WTC11 (cell line): ENCODE measurements around the gene PRKN. TPM values are rescaled to one million over a fixed set of nuclear protein-coding genes. Genes with fewer than 3 reads are reported as not detected.

Experiments
- ATAC-seq: fragments of 200-7000 bp; cut with Tn5 transposase; 2 replicates; pipeline ENCODE4 v1.10.0; 2021; ENCODE audit warnings: mild to moderate bottlenecking, moderate library complexity
- CTCF ChIA-PET: fragments of 300-600 bp; sonication (Branson Sonifier 250); formaldehyde crosslinking; loops from one replicate; lab custom pipeline; 2021; ENCODE audit warnings: antibody characterized with exemption; lab: Charles Lee
- POLR2A ChIA-PET: fragments of 350-600 bp; sonication (Branson Sonifier 250); formaldehyde crosslinking; loops from one replicate; lab custom pipeline; 2021; ENCODE audit warnings: antibody characterized with exemption; lab: Charles Lee
- DNase-seq: peaks from one replicate; pipeline ENCODE4 v3.0.0; 2021; ENCODE audit warnings: low spot score
- H3K27ac Mint-ChIP-seq: 2 replicates; pipeline ENCODE4 v1.8.0; 2021; ENCODE audit warnings: mixed read lengths
- H3K27me3 Mint-ChIP-seq: 2 replicates; pipeline ENCODE4 v1.8.0; 2021; ENCODE audit warnings: low read depth, mild to moderate bottlenecking, moderate library complexity, mixed read lengths
- H3K36me3 Mint-ChIP-seq: 2 replicates; pipeline ENCODE4 v1.8.0; 2021; ENCODE audit warnings: mixed read lengths
- H3K4me1 Mint-ChIP-seq: 2 replicates; pipeline ENCODE4 v1.8.0; 2022; ENCODE audit warnings: mixed read lengths
- H3K4me3 Mint-ChIP-seq: 2 replicates; pipeline ENCODE4 v1.8.0; 2021; ENCODE audit warnings: mild to moderate bottlenecking, moderate library complexity, mixed read lengths
- H3K9me3 Mint-ChIP-seq: 2 replicates; pipeline ENCODE4 v1.8.0; 2021; ENCODE audit warnings: mixed read lengths
- ATF1 ChIP-seq: sonication (generic); formaldehyde crosslinking; IDR thresholded peaks from 2 replicates; pipeline ENCODE4 v1.8.1; 2023; ENCODE audit warnings: mild to moderate bottlenecking, moderate library complexity, missing genetic modification reagents
- E2F4 ChIP-seq: sonication (generic); formaldehyde crosslinking; IDR thresholded peaks from 2 replicates; pipeline ENCODE4 v1.8.1; 2022; ENCODE audit warnings: low read depth, mild to moderate bottlenecking, moderate library complexity, missing genetic modification reagents, borderline replicate concordance
- E2F5 ChIP-seq: sonication (generic); formaldehyde crosslinking; IDR thresholded peaks from 2 replicates; pipeline ENCODE4 v1.8.1; 2022; ENCODE audit warnings: mild to moderate bottlenecking, moderate library complexity, missing genetic modification reagents
- ELF4 ChIP-seq: sonication (generic); formaldehyde crosslinking; IDR thresholded peaks from 2 replicates; pipeline ENCODE4 v1.8.1; 2022; ENCODE audit warnings: low read depth, mild to moderate bottlenecking, moderate library complexity, missing genetic modification reagents
- FOXP4 ChIP-seq: sonication (generic); formaldehyde crosslinking; IDR thresholded peaks from 2 replicates; pipeline ENCODE4 v1.8.0; 2022; ENCODE audit warnings: mild to moderate bottlenecking, missing genetic modification reagents
- GRHL2 ChIP-seq: fragments of 250-450 bp; sonication (Bioruptor Pico); IDR thresholded peaks from 2 replicates; pipeline ENCODE4 v1.8.0; 2022; ENCODE audit warnings: mild to moderate bottlenecking, moderate library complexity; ENCODE audit not compliant: insufficient replicate concordance, severe bottlenecking
- NR3C1 ChIP-seq: sonication (generic); formaldehyde crosslinking; conservative IDR thresholded peaks from 2 replicates; pipeline ENCODE4 v1.8.1; 2023; ENCODE audit warnings: low read depth, mild to moderate bottlenecking, missing genetic modification reagents
- PRDM15 ChIP-seq: sonication (generic); formaldehyde crosslinking; IDR thresholded peaks from 2 replicates; pipeline ENCODE4 v1.8.0; 2022; ENCODE audit warnings: missing genetic modification reagents
- PREB ChIP-seq: sonication (generic); formaldehyde crosslinking; IDR thresholded peaks from 2 replicates; pipeline ENCODE4 v1.8.1; 2022; ENCODE audit warnings: mild to moderate bottlenecking, missing genetic modification reagents, moderate library complexity, borderline replicate concordance
- SMAD4 ChIP-seq: sonication (generic); formaldehyde crosslinking; IDR thresholded peaks from 2 replicates; pipeline ENCODE4 v1.8.0; 2022; ENCODE audit warnings: mild to moderate bottlenecking, missing genetic modification reagents
- SOX15 ChIP-seq: fragments of 250-450 bp; sonication (Bioruptor Pico); IDR thresholded peaks from 2 replicates; pipeline ENCODE4 v1.9.0; 2021; ENCODE audit warnings: mild to moderate bottlenecking
- TP53 ChIP-seq: sonication (generic); formaldehyde crosslinking; IDR thresholded peaks from 2 replicates; pipeline ENCODE4 v1.8.1; 2023; ENCODE audit warnings: mild to moderate bottlenecking, missing genetic modification reagents
- ZBTB21 ChIP-seq: sonication (generic); formaldehyde crosslinking; IDR thresholded peaks from 2 replicates; pipeline ENCODE4 v1.8.1; 2023; ENCODE audit warnings: mild to moderate bottlenecking, missing genetic modification reagents, borderline replicate concordance
- ZBTB43 ChIP-seq: sonication (generic); formaldehyde crosslinking; IDR thresholded peaks from 2 replicates; pipeline ENCODE4 v1.8.1; 2023; ENCODE audit warnings: mild to moderate bottlenecking, missing genetic modification reagents
- ZNF281 ChIP-seq: sonication (generic); formaldehyde crosslinking; IDR thresholded peaks from 2 replicates; pipeline ENCODE4 v1.8.0; 2023; ENCODE audit warnings: mild to moderate bottlenecking, missing genetic modification reagents
- ZNF671 ChIP-seq: fragments of 250-450 bp; sonication (Bioruptor Pico); IDR thresholded peaks from 2 replicates; pipeline ENCODE4 v1.8.0; 2021; ENCODE audit warnings: mild to moderate bottlenecking
- total RNA-seq: library from RNA; stranded (reverse); gene quantifications from 3 replicates; pipeline ENCODE4 v1.2.3, GENCODE V29; 2021
- TF ChIP-seq, protein P1 (sequence below): fragments of 250-450 bp; sonication (Bioruptor Pico); IDR thresholded peaks from 2 replicates; pipeline ENCODE4 v2.1.2; 2022; ENCODE audit warnings: mild to moderate bottlenecking, moderate library complexity
- TF ChIP-seq, protein P2 (sequence below): fragments of 250-450 bp; sonication (Bioruptor Pico); IDR thresholded peaks from 2 replicates; pipeline ENCODE4 v1.9.0; 2021; ENCODE audit warnings: mild to moderate bottlenecking

The PRKN gene
- total RNA-seq, 1 experiment from 2014 or later, result 0.59 TPM

GRCh38 chr6:162344646-162345010 is 382.9 kb downstream of the PRKN start (continued):
- TF ChIP-seq GRHL2 (no peak), PREB (CRISPR knock-in tag) (no peak), PRDM15 (no peak), FOXP4 (no peak), ATF1 (no peak), TP53 (CRISPR knock-in tag) (no peak), E2F5 (CRISPR knock-in tag) (no peak)
- TF ChIP-seq, protein P1, sequence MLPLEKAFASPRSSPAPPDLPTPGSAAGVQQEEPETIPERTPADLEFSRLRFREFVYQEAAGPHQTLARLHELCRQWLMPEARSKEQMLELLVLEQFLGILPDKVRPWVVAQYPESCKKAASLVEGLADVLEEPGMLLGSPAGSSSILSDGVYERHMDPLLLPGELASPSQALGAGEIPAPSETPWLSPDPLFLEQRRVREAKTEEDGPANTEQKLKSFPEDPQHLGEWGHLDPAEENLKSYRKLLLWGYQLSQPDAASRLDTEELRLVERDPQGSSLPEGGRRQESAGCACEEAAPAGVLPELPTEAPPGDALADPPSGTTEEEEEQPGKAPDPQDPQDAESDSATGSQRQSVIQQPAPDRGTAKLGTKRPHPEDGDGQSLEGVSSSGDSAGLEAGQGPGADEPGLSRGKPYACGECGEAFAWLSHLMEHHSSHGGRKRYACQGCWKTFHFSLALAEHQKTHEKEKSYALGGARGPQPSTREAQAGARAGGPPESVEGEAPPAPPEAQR, result no peak
- TF ChIP-seq, all 79 proteins: peak for 0

DNA sequence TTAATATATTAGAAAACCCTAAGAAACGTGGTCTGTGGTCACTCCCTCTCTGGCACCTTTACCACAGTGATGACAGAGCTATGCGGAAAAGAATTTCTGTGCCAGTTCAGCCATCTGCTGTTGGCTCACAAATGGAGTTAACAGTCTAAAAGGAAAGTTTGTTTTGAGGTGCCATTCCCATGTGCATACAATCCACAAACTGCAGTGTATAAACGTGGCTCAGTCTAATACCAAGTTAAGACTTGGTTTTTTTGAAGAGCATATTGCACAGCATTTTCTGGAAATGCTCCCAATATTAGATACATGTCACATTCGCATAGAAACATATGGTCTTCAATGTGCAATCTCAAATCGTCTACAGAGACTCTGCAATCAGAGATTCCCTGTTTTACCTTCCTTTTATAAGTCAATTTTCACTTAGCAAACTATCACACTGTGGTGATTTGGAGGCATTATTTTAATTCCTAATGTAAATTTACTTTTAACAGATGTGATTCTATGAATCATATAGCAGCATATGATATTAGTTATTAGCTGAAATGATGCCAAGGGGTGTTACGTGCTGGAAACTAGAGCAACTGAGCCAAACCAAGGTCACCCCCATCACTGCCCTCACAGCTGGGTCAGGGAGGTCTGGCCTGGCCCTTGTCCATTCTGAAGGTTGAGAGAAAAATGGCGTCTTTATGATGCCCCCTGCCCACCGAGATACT is 383.5 kb downstream of the PRKN start:
- DNase-seq (no peak), ATAC-seq (no peak)

More for the DNA sequence above, 383.5 kb downstream of the PRKN start:
- CTCF ChIA-PET, result no interaction called here
- Mint-ChIP-seq H3K4me3 (no peak overlapping the region), H3K27ac (no peak overlapping the region), H3K4me1 (peaks cover 8% of the 10 kb centered on the region), H3K27me3 (no peaks in the 10 kb centered on the region), H3K36me3 (0 out of 2 replicates have a peak, but pooled peaks cover 7% of the 10 kb centered on the region), H3K9me3 (peaks cover 20% of the 10 kb centered on the region)
- POLR2A ChIA-PET, result no interaction called here
- TF ChIP-seq NR3C1 (no peak), E2F4 (CRISPR knock-in tag) (no peak), SMAD4 (CRISPR knock-in tag) (no peak), ZNF281 (CRISPR knock-in tag) (no peak), ZBTB43 (CRISPR knock-in tag) (no peak), SOX15 (CRISPR knock-in tag) (no peak), ZBTB21 (CRISPR knock-in tag) (no peak), ELF4 (CRISPR knock-in tag) (no peak), ZNF671 (CRISPR knock-in tag) (no peak), GRHL2 (no peak)
- TF ChIP-seq, protein P2, sequence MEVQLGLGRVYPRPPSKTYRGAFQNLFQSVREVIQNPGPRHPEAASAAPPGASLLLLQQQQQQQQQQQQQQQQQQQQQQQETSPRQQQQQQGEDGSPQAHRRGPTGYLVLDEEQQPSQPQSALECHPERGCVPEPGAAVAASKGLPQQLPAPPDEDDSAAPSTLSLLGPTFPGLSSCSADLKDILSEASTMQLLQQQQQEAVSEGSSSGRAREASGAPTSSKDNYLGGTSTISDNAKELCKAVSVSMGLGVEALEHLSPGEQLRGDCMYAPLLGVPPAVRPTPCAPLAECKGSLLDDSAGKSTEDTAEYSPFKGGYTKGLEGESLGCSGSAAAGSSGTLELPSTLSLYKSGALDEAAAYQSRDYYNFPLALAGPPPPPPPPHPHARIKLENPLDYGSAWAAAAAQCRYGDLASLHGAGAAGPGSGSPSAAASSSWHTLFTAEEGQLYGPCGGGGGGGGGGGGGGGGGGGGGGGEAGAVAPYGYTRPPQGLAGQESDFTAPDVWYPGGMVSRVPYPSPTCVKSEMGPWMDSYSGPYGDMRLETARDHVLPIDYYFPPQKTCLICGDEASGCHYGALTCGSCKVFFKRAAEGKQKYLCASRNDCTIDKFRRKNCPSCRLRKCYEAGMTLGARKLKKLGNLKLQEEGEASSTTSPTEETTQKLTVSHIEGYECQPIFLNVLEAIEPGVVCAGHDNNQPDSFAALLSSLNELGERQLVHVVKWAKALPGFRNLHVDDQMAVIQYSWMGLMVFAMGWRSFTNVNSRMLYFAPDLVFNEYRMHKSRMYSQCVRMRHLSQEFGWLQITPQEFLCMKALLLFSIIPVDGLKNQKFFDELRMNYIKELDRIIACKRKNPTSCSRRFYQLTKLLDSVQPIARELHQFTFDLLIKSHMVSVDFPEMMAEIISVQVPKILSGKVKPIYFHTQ (CRISPR knock-in tag), result no peak
